SK-N-SH treated with all-trans-retinoic acid at 6 μM for 48 hours (cell line): ENCODE data around the gene LANCL1.

ENCODE experiments used
- ATAC-seq: fragments of 200-7000 bp; cut with Tn5 transposase; 3 replicates; pipeline ENCODE4 v1.9.1; 2020; ENCODE audit warnings: mild to moderate bottlenecking, moderate library complexity
- BACH2 ChIP-seq: fragments of 250-450 bp; sonication (Bioruptor Pico); IDR thresholded peaks from 2 replicates; pipeline ENCODE4 v1.9.0; 2021; ENCODE audit warnings: mild to moderate bottlenecking, borderline replicate concordance
- CREB5 ChIP-seq: fragments of 250-450 bp; sonication (Bioruptor Pico); IDR thresholded peaks from 2 replicates; pipeline ENCODE4 v1.5.1; 2020; ENCODE audit warnings: low read depth, mild to moderate bottlenecking, moderate library complexity
- CSDC2 ChIP-seq: fragments of 250-450 bp; sonication (Bioruptor Pico); IDR thresholded peaks from 2 replicates; pipeline ENCODE4 v1.5.0; 2020; ENCODE audit warnings: mild to moderate bottlenecking, moderate library complexity
- GLIS3 ChIP-seq: fragments of 250-450 bp; sonication (Bioruptor Pico); IDR thresholded peaks from 2 replicates; pipeline ENCODE4 v1.5.0; 2020; ENCODE audit warnings: mild to moderate bottlenecking, moderate library complexity
- OSR1 ChIP-seq: fragments of 250-450 bp; sonication (Bioruptor Pico); IDR thresholded peaks from 2 replicates; pipeline ENCODE4 v1.8.0; 2022; ENCODE audit warnings: moderate library complexity, mild to moderate bottlenecking, inconsistent platforms
- PATZ1 ChIP-seq: fragments of 250-450 bp; sonication (Bioruptor Pico); IDR thresholded peaks from 2 replicates; pipeline ENCODE4 v1.8.0; 2020; ENCODE audit warnings: mild to moderate bottlenecking, moderate library complexity, borderline replicate concordance
- POU6F1 ChIP-seq: fragments of 250-450 bp; sonication (Bioruptor Pico); IDR thresholded peaks from 2 replicates; pipeline ENCODE4 v1.8.0; 2021; ENCODE audit warnings: low read depth, mild to moderate bottlenecking, moderate library complexity, borderline replicate concordance
- PPARA ChIP-seq: fragments of 250-450 bp; sonication (Bioruptor Pico); IDR thresholded peaks from 2 replicates; pipeline ENCODE4 v1.5.0; 2020; ENCODE audit warnings: mild to moderate bottlenecking, borderline replicate concordance
- RARB ChIP-seq: fragments of 250-450 bp; sonication (Bioruptor Pico); IDR thresholded peaks from 2 replicates; pipeline ENCODE4 v1.8.0; 2021; ENCODE audit warnings: mild to moderate bottlenecking, moderate library complexity
- SNAI2 ChIP-seq: fragments of 250-450 bp; sonication (Bioruptor Pico); IDR thresholded peaks from 2 replicates; pipeline ENCODE4 v1.5.0; 2020; ENCODE audit warnings: mild to moderate bottlenecking, moderate library complexity
- TCF4 ChIP-seq: fragments of 250-450 bp; sonication (Bioruptor Pico); IDR thresholded peaks from 2 replicates; pipeline ENCODE4 v1.8.0; 2021; ENCODE audit warnings: mild to moderate bottlenecking, moderate library complexity, borderline replicate concordance
- TOX ChIP-seq: fragments of 250-450 bp; sonication (Bioruptor Pico); IDR thresholded peaks from 2 replicates; pipeline ENCODE4 v1.8.0; 2021; ENCODE audit warnings: mild to moderate bottlenecking, moderate library complexity, borderline replicate concordance
- ZC3H10 ChIP-seq: fragments of 250-450 bp; sonication (Bioruptor Pico); IDR thresholded peaks from 2 replicates; pipeline ENCODE4 v1.5.1; 2021; ENCODE audit warnings: mild to moderate bottlenecking, moderate library complexity
- ZFP3 ChIP-seq: fragments of 250-450 bp; sonication (Bioruptor Pico); IDR thresholded peaks from 2 replicates; pipeline ENCODE4 v1.5.0; 2020; ENCODE audit warnings: mild to moderate bottlenecking, moderate library complexity
- ZFP30 ChIP-seq: fragments of 450-650 bp; formaldehyde crosslinking; IDR thresholded peaks from 2 replicates; pipeline ENCODE4 v1.5.0; 2022; ENCODE audit warnings: mild to moderate bottlenecking, moderate library complexity
- ZNF565 ChIP-seq: fragments of 450-650 bp; formaldehyde crosslinking; conservative IDR thresholded peaks from 2 replicates; pipeline ENCODE4 v1.5.0; 2020; ENCODE audit warnings: low read depth, mild to moderate bottlenecking, moderate library complexity
- ZNF70 ChIP-seq: fragments of 450-650 bp; formaldehyde crosslinking; IDR thresholded peaks from 2 replicates; pipeline ENCODE4 v1.5.0; 2020; ENCODE audit warnings: mild to moderate bottlenecking, moderate library complexity
- ZNF8 ChIP-seq: fragments of 450-650 bp; formaldehyde crosslinking; IDR thresholded peaks from 2 replicates; pipeline ENCODE4 v1.5.0; 2020; ENCODE audit warnings: mild to moderate bottlenecking, moderate library complexity
- TF ChIP-seq, protein P1 (sequence below): fragments of 250-450 bp; sonication (Bioruptor Pico); IDR thresholded peaks from 2 replicates; pipeline ENCODE4 v1.5.1; 2021; ENCODE audit warnings: mild to moderate bottlenecking, moderate library complexity
- TF ChIP-seq, protein P2 (sequence below): fragments of 250-450 bp; sonication (Bioruptor Pico); IDR thresholded peaks from 2 replicates; pipeline ENCODE4 v1.5.0; 2020; ENCODE audit warnings: mild to moderate bottlenecking, moderate library complexity

LANCL1 gene

GRCh38 chr2:210442457-210442856 lies 34.1 kb downstream of the LANCL1 start:
- TF ChIP-seq RARB (no peak), SNAI2 (CRISPR knock-in tag) (no peak), PATZ1 (CRISPR knock-in tag) (no peak), OSR1 (CRISPR knock-in tag) (no peak), ZFP30 (no peak), TOX (no peak), ZNF8 (no peak)
- TF ChIP-seq, all 23 proteins: peak for 0
- ATAC-seq, result no peak

DNA sequence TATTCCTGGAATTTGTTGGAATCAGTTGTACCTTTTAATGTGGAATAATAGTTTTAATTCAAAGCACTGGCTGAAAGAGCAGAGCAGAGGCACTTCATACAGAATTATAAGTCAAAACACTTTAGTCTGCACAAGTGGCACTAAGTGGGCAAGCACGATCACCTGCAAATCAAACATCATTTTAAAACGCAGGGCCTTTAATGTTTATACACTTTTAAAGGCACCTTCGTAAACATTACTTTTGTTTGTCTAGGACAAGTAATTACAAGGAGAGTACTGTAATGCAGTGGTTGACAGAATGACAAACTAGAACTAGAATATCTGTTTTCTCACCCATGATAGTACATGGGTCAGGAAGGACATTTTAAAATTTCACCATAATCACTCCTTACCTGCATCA lies 36.4 kb downstream of the LANCL1 start:
- TF ChIP-seq PATZ1 (CRISPR knock-in tag), result no peak
- no peak for TF ChIP-seq ZNF8
- TF ChIP-seq ZC3H10 (CRISPR knock-in tag), result no peak
- no peak for TF ChIP-seq BACH2 (CRISPR knock-in tag)
- no peak for TF ChIP-seq GLIS3
- TF ChIP-seq CREB5 (CRISPR knock-in tag), result no peak
- no peak for TF ChIP-seq ZNF565 (CRISPR knock-in tag)
- no peak for TF ChIP-seq OSR1 (CRISPR knock-in tag)
- TF ChIP-seq CSDC2, result no peak
- no peak for TF ChIP-seq ZNF70
- no peak for TF ChIP-seq TCF4
- TF ChIP-seq, protein P1, sequence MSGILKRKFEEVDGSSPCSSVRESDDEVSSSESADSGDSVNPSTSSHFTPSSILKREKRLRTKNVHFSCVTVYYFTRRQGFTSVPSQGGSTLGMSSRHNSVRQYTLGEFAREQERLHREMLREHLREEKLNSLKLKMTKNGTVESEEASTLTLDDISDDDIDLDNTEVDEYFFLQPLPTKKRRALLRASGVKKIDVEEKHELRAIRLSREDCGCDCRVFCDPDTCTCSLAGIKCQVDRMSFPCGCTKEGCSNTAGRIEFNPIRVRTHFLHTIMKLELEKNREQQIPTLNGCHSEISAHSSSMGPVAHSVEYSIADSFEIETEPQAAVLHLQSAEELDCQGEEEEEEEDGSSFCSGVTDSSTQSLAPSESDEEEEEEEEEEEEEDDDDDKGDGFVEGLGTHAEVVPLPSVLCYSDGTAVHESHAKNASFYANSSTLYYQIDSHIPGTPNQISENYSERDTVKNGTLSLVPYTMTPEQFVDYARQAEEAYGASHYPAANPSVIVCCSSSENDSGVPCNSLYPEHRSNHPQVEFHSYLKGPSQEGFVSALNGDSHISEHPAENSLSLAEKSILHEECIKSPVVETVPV (CRISPR knock-in tag), result no peak
- TF ChIP-seq, protein P2, sequence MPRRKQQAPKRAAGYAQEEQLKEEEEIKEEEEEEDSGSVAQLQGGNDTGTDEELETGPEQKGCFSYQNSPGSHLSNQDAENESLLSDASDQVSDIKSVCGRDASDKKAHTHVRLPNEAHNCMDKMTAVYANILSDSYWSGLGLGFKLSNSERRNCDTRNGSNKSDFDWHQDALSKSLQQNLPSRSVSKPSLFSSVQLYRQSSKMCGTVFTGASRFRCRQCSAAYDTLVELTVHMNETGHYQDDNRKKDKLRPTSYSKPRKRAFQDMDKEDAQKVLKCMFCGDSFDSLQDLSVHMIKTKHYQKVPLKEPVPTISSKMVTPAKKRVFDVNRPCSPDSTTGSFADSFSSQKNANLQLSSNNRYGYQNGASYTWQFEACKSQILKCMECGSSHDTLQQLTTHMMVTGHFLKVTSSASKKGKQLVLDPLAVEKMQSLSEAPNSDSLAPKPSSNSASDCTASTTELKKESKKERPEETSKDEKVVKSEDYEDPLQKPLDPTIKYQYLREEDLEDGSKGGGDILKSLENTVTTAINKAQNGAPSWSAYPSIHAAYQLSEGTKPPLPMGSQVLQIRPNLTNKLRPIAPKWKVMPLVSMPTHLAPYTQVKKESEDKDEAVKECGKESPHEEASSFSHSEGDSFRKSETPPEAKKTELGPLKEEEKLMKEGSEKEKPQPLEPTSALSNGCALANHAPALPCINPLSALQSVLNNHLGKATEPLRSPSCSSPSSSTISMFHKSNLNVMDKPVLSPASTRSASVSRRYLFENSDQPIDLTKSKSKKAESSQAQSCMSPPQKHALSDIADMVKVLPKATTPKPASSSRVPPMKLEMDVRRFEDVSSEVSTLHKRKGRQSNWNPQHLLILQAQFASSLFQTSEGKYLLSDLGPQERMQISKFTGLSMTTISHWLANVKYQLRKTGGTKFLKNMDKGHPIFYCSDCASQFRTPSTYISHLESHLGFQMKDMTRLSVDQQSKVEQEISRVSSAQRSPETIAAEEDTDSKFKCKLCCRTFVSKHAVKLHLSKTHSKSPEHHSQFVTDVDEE (CRISPR knock-in tag), result no peak
- TF ChIP-seq, all 23 proteins: peak for 0
- no peak for ATAC-seq

- ATAC-seq, result no peak
Observed at GRCh38 chr2:210435439-210435838, 41.1 kb downstream of the LANCL1 start.

More at GRCh38 chr2:210435439-210435838, 41.1 kb downstream of the LANCL1 start:
- TF ChIP-seq ZFP3 (CRISPR knock-in tag) (no peak), POU6F1 (CRISPR knock-in tag) (no peak), ZFP30 (no peak), OSR1 (CRISPR knock-in tag) (no peak), RARB (no peak), ZNF70 (no peak), PPARA (CRISPR knock-in tag) (no peak), BACH2 (CRISPR knock-in tag) (no peak), CREB5 (CRISPR knock-in tag) (no peak), TCF4 (no peak)
- TF ChIP-seq, protein P2 (CRISPR knock-in tag), result no peak
